Stimulated activated CD4-positive, alpha-beta T cell treated with anti-CD3 and anti-CD28 coated beads, Interleukin-1b, Interleukin-23, amount 100 ng/mL, for 4 hours (primary cell): ENCODE results near the gene VPS37C.
A peak's percentile ranks its signal among the peaks of the same experiment; 100 is the strongest.

Source experiments
- DNase-seq, 2 donors: peaks; one replicate each; pipeline ENCODE4 v3.0.0-alpha.2; 2020; ENCODE audit warnings: low read depth in 2 of 2

VPS37C gene

GRCh38 chr11:61133145-61133544 is 28.1 kb downstream of the VPS37C start:
- DNase-seq, result no peak

GRCh38 chr11:61132646-61133045 is 28.6 kb downstream of the VPS37C start:
- no peak for DNase-seq

GRCh38 chr11:61131998-61132555 is 29.1 kb downstream of the VPS37C start:
- no peak for DNase-seq

GRCh38 chr11:61131586-61131985 is 29.6 kb downstream of the VPS37C start:
- DNase-seq, result no peak

DNA sequence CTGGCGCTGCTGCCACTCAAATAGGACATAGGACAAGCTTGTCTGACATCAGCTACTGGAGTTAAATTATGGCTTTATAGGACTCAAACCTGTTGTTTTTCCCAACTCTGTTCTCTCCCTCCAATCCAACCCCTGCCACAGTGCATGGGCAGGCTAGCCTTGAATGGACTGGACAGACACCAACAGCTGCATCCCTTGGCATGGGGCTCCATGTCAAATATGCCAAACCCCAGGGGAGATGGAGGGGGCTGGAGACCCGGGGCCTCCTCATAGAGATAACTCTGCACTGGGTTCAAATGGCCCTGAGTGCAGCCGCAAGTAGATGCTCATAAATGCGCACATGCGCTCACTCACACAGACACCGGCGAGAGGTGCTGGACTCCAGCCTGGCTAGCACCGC is 30.0 kb downstream of the VPS37C start:
- no peak for DNase-seq

DNA sequence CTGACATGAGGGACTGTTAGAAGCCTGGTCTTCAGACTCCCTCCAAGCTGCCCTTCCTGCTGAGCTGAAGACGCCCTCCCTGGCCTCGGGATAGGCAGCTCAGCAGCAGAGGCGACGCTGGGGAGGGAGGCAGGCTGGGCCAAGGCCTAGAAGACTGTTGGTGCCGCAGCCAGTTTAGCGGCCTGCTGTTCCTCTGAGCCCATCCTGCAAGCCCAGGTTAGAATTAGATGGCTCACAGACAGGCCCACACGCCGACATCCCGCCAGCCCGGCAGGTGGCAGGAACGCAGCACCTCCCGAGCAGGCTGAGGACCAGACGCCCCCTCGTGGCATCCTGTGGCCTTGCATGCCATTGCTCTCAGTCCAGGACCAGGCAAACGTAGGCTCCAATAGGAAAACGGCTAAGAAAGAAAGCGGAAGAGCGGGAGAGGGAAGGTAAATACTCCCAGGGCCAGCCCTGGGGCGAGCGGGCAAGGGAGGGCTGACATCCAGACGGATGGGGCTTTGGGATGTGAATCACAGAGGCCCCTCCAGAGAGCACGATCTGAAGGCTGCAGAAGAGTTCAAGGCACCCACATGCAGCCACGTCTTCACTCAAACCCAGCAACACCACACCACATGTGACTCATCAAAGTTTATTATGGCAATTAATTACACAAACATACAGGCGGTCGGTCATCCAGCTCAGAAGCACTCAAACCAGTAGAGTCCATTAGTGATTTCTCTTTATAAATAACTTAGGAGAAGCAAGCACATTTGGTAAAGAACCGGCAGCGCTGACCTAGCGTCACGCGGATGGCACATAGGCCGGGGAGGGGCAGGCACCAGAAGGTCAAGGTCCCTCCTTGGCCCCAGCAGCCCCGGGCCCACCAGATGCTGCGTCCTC is 31.3 kb downstream of the VPS37C start:
- peak; percentile 87 to 88 for DNase-seq

DNA sequence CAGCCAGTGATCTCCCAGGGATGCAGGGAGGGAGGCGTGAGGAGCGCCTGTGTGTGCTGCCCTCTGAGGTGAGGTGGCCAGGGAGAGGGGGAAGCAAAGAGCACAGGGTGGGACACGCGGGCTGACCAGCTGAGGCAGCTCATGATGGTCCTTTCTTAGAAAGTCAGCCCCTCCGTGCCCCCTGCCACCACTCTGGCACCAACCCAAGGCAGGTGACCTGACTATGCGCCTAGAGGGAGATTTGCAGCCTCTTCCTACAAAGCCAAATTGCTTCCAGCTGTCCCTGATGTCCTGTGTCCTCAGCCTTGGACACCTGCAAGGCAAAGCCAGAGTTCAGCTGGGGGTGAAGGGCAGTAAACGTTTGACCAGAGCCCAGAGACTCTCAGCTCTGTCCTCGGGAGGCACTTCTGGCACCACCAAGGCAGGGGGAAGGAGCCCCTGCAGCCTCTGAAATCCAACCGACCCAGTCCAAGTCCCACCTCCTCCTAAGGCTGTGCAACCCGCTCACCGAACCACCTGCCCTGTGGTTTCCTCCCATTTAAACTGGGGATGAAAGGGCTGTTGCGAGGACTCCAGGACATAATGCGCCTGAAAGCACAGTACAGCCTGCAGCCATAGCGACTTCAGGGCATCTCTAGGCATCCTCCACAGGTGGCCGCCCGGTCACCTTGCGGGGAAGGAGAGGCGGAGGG is 32.1 kb downstream of the VPS37C start:
- DNase-seq, result no peak

DNA sequence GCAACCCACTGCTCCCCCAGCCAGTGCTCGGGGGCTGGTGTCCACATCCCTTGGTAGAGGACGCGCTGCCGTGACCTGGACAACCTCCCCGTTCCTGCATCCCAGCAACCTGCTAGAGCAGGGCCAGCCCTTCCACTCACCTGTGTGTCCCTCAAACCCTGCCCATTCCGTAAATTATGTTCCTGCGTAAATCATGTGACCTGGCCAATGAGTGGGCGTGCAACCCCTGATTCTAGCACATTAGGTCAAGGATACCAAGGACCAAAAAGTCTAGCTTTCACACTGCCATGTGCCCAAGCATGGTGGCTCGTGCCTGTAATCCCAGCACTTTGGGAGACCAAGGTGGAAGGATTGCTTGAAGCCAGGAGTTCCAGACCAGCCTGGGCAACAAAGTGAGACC is 33.2 kb downstream of the VPS37C start:
- DNase-seq, result no peak

DNA sequence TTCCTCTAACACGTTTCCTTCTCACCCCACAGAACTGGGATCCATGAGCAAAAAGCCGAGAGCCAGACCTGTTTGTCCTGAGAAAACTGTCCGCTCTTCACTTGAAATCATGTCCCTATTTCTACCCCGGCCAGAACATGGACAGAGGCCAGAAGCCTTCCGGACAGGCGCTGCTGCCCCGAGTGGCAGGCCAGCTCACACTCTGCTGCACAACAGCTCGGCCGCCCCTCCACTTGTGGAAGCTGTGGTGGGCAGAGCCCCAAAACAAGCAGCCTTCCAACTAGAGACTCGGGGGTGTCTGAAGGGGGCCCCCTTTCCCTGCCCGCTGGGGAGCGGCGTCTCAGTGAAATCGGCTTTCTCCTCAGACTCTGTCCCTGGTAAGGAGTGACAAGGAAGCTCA is 35.0 kb downstream of the VPS37C start:
- DNase-seq, result no peak

DNA sequence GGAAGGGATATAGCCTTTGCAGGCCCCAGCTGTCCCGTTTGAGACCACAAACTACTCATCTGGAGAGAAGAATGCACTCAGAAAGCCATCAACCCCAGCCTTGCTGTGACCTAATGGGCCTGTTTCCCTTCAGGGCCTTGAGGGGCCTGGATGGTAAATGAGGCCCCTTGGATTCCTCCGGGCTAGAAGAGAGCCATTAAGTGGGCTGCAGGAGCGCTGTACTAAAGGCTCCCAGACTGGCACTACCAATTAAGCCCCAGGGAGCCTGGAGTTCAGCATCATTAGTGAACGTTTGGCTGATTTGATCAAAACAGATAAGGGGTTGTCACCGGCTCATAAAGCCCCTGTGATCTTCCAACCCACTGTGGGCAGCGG is 35.9 kb downstream of the VPS37C start:
- DNase-seq, result no peak

GRCh38 chr11:61124574-61125309 is 36.5 kb downstream of the VPS37C start:
- DNase-seq, result no peak

- no peak for DNase-seq
These were observed 37.3 kb downstream of the VPS37C start for GRCh38 chr11:61123775-61124571.

- no peak for DNase-seq
These were observed 38.5 kb downstream of the VPS37C start for GRCh38 chr11:61122761-61123160.

- DNase-seq, result no peak
These were observed 39.3 kb downstream of the VPS37C start for GRCh38 chr11:61121917-61122316.

GRCh38 chr11:61121192-61121831 is 39.9 kb downstream of the VPS37C start:
- no peak for DNase-seq

DNA sequence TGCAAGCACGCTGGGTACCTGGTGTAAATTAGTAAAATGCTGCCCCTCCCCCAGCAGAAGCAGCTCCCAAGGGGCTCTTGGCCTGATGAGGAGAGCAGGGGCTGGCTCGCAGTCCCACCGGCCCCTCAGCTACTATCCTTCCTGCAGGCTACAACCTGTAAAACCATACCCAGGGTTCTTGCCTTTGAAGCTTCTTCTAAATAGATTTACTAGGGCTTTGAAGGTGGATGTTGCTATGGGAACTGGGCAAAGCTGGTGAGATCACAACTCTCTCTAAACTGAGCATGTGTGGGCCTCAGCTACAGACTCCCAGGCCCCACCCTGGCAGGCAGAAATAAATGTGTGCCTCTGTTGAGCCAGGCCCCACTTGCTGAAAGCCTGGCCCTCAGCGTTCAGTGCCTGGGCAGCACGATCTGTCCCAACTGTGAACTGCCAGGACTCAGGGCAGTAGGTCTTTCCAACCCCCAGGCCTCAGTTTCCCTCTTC is 40.5 kb downstream of the VPS37C start:
- DNase-seq, result no peak

DNA sequence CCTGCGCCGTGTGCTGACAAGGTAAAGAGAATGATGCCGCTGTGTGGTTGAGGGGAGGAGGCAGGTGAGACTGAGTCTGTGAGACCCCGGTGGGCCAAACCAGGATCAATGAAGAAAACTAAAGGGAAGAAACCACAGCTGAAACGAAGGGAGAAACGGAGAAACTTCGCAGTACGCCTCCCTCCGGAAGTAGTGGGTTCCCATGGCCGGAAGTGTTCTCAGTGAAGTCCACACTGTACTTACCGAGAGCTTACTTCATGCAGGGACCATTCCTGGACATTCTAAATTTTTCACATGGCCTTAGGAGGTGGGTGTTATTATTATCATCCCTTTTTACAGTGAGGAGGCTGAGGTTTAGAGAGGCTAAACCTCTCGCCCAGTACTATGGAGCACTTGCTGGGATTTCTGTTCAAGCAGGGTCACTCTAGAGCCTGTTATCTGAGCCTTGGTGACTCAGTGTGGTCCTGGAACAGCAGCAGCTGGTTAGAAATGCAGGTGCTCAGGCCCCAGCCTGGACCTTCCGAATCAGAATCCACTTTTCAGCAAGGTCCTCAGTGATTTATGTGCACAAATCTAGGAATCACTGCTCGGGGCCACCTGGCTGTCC is 41.0 kb downstream of the VPS37C start:
- no peak for DNase-seq

DNA sequence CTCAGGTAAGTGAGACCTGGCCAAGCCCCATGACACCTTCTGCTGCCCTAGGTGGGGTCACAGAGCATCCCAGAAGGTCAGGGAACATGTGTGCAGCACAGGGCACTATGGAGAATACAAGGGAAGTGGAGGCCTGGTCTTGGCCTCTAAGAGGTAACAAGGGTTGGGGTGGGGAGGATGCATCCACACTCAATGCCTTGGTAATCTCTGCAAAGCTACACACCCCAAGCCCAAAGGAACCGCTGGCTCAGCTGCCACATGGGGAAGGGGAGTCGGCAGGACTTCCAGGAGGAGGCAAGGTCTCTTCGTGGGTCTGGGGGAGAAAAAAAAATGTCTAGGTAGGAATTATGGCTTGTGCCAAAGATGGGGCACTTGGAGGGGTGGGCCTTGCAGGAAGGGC is 41.7 kb downstream of the VPS37C start:
- DNase-seq, result no peak

GRCh38 chr11:61119055-61119454 is 42.2 kb downstream of the VPS37C start:
- no peak for DNase-seq

DNA sequence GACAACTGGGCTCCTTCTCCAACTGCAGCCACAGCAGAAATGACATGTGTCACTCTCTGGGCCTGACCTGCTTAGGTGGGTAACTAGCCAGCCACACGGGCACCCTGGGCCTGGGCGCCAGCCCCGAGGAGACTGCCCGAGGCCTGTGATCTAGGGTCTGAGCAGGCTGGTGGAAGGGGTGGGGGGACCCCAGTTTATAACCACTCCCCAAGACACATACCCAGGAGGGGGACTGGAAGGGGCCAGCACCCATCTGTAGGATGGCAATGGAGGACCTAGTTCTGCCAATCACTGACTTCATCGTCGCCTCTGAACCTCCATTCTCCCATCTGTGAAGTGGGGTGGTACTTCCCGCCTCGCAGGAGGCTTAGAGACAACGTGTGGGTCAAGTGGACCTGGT is 42.8 kb downstream of the VPS37C start:
- DNase-seq, result no peak
